DMS 273 treated with DMSO at 0.1 percent for 48 hours (cell line): ENCODE data around the gene MR1.

ENCODE experiments used
- DNase-seq: peaks from one replicate; lab custom pipeline; 2025; lab: John Stamatoyannopoulos, UW

The MR1 gene

GRCh38 chr1:181033799-181034451, at the start of gene MR1:
Gene MR1 (plus strand): TSS chr1:181033983. CDS start chr1:181034008, 25 bp downstream.
- DNase-seq, result peak; percentile 89

- DNase-seq, result no peak
Measured at GRCh38 chr1:180988253-180988752, 45.5 kb upstream of the MR1 start.

GRCh38 chr1:180994262-180994661, 39.5 kb upstream of the MR1 start:
- no peak for DNase-seq

- DNase-seq, result no peak
Measured at GRCh38 chr1:180997843-180998504, 35.8 kb upstream of the MR1 start.

GRCh38 chr1:181001091-181001780, 32.5 kb upstream of the MR1 start:
- no peak for DNase-seq

- no peak for DNase-seq
Measured at GRCh38 chr1:181002582-181003172, 31.1 kb upstream of the MR1 start.

- no peak for DNase-seq
Measured at GRCh38 chr1:181010789-181011188, 23.0 kb upstream of the MR1 start.

- DNase-seq, result no peak
Measured at GRCh38 chr1:181011301-181012202, 22.2 kb upstream of the MR1 start.

GRCh38 chr1:181012203-181012745, 21.5 kb upstream of the MR1 start:
- no peak for DNase-seq

- DNase-seq, result no peak
Measured at GRCh38 chr1:181013144-181013543, 20.6 kb upstream of the MR1 start.

GRCh38 chr1:181014477-181015250, 19.1 kb upstream of the MR1 start:
- DNase-seq, result no peak

- no peak for DNase-seq
Measured at GRCh38 chr1:181015251-181015615, 18.6 kb upstream of the MR1 start.

GRCh38 chr1:181016563-181016962, 17.2 kb upstream of the MR1 start:
- no peak for DNase-seq

- DNase-seq, result no peak
Measured at GRCh38 chr1:181018901-181019681, 14.7 kb upstream of the MR1 start.

- DNase-seq, result no peak
Measured at GRCh38 chr1:181021159-181021558, 12.6 kb upstream of the MR1 start.

- DNase-seq, result no peak
Measured at GRCh38 chr1:181021811-181022434, 11.9 kb upstream of the MR1 start.

- DNase-seq, result no peak
Measured at GRCh38 chr1:181023265-181024057, 10.3 kb upstream of the MR1 start.

GRCh38 chr1:181028196-181028595, 5.6 kb upstream of the MR1 start:
- DNase-seq, result no peak
